ENCODE results near the gene RPL11.
"Not testable (repeated sequence)": the region's sequence is repeated elsewhere in the genome, so short reads cannot be mapped to it uniquely, and the experiment has no call there.

Gene RPL11

DNA sequence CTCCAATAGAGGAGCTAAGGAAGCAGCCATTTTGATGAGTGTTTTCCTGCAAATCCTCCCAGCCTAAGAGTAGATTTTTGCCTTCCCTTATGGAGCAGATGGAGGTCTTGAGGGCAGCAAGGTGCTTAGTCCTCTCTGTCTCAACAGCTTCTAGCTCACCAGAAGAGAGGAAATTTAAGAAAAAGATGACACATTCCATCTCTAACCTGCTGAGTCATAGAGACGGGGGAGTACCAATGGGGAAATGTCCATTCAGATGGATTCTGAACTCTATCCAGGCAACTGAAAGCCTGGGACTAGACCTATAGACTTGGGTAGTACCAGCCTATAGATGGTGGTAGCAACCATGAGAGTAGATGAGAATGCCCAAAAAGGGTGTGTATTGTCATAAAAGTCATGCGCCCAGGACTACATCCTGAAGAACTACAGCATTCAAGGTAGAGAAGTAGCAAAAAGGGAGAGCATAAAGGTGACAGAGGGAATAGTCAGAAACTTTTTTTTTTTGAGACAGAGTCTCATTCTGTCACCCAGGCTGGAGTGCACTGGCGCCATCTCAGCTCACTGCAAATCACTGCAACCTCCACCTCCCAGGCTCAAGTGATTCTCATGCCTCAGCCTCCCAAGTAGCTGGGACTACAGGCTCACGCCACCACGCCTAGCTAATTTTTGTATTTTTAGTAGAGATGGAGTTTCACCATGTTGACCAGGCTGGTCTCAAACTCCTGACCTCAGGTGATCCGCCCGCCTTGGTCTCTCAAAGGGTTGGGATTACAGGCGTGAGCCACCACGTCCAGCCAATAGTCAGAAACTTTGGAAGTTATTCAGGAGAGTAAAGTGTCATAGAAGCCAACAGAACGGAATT is 41.0 kb downstream of the RPL11 start:
- no peak for DNase-seq (ENCODE audit: low spot score)

- not testable (repeated sequence) for DNase-seq (ENCODE audit: low spot score)
Measured at GRCh38 chr1:23733281-23733680, 41.7 kb downstream of the RPL11 start.

- DNase-seq (ENCODE audit: low spot score), result no peak
Measured at GRCh38 chr1:23736437-23737134, 45.0 kb downstream of the RPL11 start.

GRCh38 chr1:23741609-23742008 is 50.0 kb downstream of the RPL11 start:
- no peak for DNase-seq (ENCODE audit: low spot score)

DNA sequence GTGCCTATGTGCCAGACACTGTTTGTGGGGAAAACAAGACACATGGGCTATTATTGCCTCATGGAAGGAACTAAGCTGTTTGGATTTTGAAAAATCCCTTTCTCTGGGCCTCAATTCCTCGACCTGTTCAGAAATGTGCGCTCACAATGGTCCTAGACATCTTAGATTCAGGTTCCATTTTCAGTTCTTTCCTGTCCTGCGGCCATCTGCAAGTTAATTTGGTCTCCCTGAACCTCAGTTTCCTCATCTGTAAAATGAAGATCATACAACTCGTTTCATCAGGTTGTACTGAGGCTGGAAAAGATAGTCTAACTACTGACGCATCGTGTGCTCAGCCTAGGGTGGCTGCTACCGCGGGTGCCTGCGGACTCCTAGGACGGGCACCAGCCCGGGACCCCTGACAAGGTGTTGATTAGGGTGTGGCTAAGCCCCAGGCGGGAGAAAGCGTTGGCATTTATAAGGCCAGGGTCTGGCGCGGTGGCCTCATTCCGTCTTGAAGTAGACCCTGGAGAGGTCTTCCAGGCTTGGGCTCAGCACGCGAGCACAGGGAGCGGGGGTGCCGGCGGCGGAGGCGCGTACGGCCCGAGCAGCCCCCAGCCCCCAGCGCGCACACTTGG is 51.2 kb downstream of the RPL11 start:
- no peak for DNase-seq (ENCODE audit: low spot score)

GRCh38 chr1:23743287-23744152 is 51.9 kb downstream of the RPL11 start, which contains the start of gene ELOA:
Gene ELOA, plus strand, starts transcription at chr1:23743471. Its CDS starts 33 bp downstream, at chr1:23743504.
- DNase-seq (ENCODE audit: low spot score), result peak; percentile 67

- peak; percentile 61 for DNase-seq (ENCODE audit: low spot score)
Measured at GRCh38 chr1:23745515-23745914, 53.9 kb downstream of the RPL11 start.

All from cerebellar cortex (tissue), 1 donor.